GM18508 (cell line): Measurements from ENCODE around the gene SNX4.
"Not testable (repeated sequence)": the region's sequence is repeated elsewhere in the genome, so short reads cannot be mapped to it uniquely, and the experiment has no call there.

Experiments used
- ATAC-seq: cut with Tn5 transposase; IDR thresholded peaks from one replicate; pipeline ENCODE4 v1.9.1; 2021; ENCODE audit warnings: moderate number of reproducible peaks; ENCODE audit not compliant: insufficient read depth, unreplicated experiment

The SNX4 gene

GRCh38 chr3:125519678-125520562, at the start of gene SNX4:
TSS of gene SNX4 (minus strand) at chr3:125520202. CDS start at chr3:125520172, 30 bp downstream.
- peak; percentile 48 for ATAC-seq

- ATAC-seq = no peak
Measured at GRCh38 chr3:125556314-125556713, 36.3 kb upstream of the SNX4 start.

- ATAC-seq = no peak
Measured at GRCh38 chr3:125552401-125552800, 32.4 kb upstream of the SNX4 start.

GRCh38 chr3:125528920-125529319, 8.9 kb upstream of the SNX4 start:
- no peak for ATAC-seq

- ATAC-seq = no peak
Measured at GRCh38 chr3:125525153-125525552, 5.2 kb upstream of the SNX4 start.

- not testable (repeated sequence) for ATAC-seq
Measured at GRCh38 chr3:125520563-125520919, 539 bp upstream of the SNX4 start.

- no peak for ATAC-seq
Measured at GRCh38 chr3:125515421-125515820, 4.6 kb downstream of the SNX4 start.

- ATAC-seq = no peak
Measured at GRCh38 chr3:125513490-125514115, 6.4 kb downstream of the SNX4 start.

GRCh38 chr3:125512135-125512920, 7.7 kb downstream of the SNX4 start:
- ATAC-seq = no peak

GRCh38 chr3:125511420-125512118, 8.4 kb downstream of the SNX4 start:
- ATAC-seq = no peak

- no peak for ATAC-seq
Measured at GRCh38 chr3:125507128-125507527, 12.9 kb downstream of the SNX4 start.

GRCh38 chr3:125498630-125499029, 21.4 kb downstream of the SNX4 start:
- ATAC-seq = no peak

- no peak for ATAC-seq
Measured at GRCh38 chr3:125496701-125497100, 23.3 kb downstream of the SNX4 start.

- ATAC-seq = no peak
Measured at GRCh38 chr3:125482406-125482805, 37.6 kb downstream of the SNX4 start.

- no peak for ATAC-seq
Measured at GRCh38 chr3:125481786-125482185, 38.2 kb downstream of the SNX4 start.

GRCh38 chr3:125481375-125481759, 38.6 kb downstream of the SNX4 start:
- ATAC-seq = not testable (repeated sequence)

GRCh38 chr3:125480656-125481374, 39.2 kb downstream of the SNX4 start:
- ATAC-seq = no peak

- no peak for ATAC-seq
Measured at GRCh38 chr3:125479091-125479490, 40.9 kb downstream of the SNX4 start.

- ATAC-seq = no peak
Measured at GRCh38 chr3:125478326-125478725, 41.7 kb downstream of the SNX4 start.

- ATAC-seq = no peak
Measured at GRCh38 chr3:125477701-125478100, 42.3 kb downstream of the SNX4 start.
